ENCODE measurements around the gene VWA3B. TPM values are rescaled to one million over a fixed set of nuclear protein-coding genes. Genes with fewer than 3 reads are reported as not detected.

Gene VWA3B
- total and polyA plus RNA-seq, 2 donors (not counting 3 experiments of a cell fraction or from before 2014, with no cell fraction given), result not detected

DNA sequence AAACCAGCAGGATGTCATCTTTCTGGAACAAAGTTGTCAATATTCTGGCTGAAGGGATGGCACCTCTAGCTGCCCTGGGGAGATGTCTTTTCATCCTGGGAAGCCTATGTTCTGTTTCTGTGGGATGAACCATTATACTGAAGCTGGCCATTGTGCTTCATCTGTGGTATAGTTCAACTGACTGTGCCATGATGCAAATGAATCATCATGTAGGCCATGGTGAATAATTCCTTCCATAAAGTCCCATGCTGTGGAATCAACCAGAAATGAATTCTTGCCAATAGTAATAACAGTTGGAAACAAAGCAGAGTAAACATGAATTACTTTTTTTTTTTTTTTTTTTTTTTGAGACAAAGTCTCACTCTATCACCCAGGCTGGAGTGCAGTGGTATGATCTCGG lies 195.1 kb downstream of the VWA3B start:
- intact Hi-C loops (cut with micrococcal nuclease), result no loop called here
- H3K4me1 ChIP-seq (ENCODE audit: control insufficient read depth, extremely low read depth, insufficient read depth, low read length), result peaks cover 3% of the 10 kb centered on the region
- POLR2A ChIA-PET, result no interaction called here
- DNase-seq (ENCODE audit: low read depth, low spot score) (no peak), FAIRE-seq (no peak)
- no peak overlapping the region for H3K4me3 ChIP-seq (replicated peaks in 1 of 3; ENCODE audit: insufficient read depth in 1 of 3, low read depth in 1 of 3, low read length in 3 of 3)
- peaks cover 20 to 33% of the 10 kb centered on the region in 2 experiments for H3K27me3 ChIP-seq (ENCODE audit: control insufficient read depth in 2 of 2, insufficient read depth in 2 of 2, low read length in 2 of 2)
- H3K9me1 ChIP-seq (replicated peaks; ENCODE audit: control insufficient read depth, extremely low read depth, insufficient read depth, low read length), result no peaks in the 10 kb centered on the region
- no peaks in the 10 kb centered on the region for H3K36me3 ChIP-seq (ENCODE audit: control insufficient read depth in 2 of 2, extremely low read depth in 1 of 2, insufficient read depth in 2 of 2, low read length in 2 of 2)
- CTCF ChIA-PET, result no interaction called here
- BruUV-seq (replicated peaks), result no TSS peak
- H3K79me2 ChIP-seq (ENCODE audit: control insufficient read depth, insufficient read depth, low read length), result no peaks in the 10 kb centered on the region
- no peak overlapping the region for H3K27ac ChIP-seq (ENCODE audit: insufficient read depth, low read depth, low read length)
- H3K4me2 ChIP-seq (ENCODE audit: insufficient read depth, low read length), result no peak overlapping the region
- no peak for TF ChIP-seq JUN (IDR thresholded peaks at IDR 0.05; ENCODE audit: borderline replicate concordance, insufficient read depth, insufficient read length, low read depth)
- TF ChIP-seq, protein P1, sequence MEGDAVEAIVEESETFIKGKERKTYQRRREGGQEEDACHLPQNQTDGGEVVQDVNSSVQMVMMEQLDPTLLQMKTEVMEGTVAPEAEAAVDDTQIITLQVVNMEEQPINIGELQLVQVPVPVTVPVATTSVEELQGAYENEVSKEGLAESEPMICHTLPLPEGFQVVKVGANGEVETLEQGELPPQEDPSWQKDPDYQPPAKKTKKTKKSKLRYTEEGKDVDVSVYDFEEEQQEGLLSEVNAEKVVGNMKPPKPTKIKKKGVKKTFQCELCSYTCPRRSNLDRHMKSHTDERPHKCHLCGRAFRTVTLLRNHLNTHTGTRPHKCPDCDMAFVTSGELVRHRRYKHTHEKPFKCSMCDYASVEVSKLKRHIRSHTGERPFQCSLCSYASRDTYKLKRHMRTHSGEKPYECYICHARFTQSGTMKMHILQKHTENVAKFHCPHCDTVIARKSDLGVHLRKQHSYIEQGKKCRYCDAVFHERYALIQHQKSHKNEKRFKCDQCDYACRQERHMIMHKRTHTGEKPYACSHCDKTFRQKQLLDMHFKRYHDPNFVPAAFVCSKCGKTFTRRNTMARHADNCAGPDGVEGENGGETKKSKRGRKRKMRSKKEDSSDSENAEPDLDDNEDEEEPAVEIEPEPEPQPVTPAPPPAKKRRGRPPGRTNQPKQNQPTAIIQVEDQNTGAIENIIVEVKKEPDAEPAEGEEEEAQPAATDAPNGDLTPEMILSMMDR (IDR thresholded peaks at IDR 0.05; ENCODE audit: extremely low read depth in 1 of 2, insufficient read depth in 1 of 2, low read depth in 1 of 2, low read length in 2 of 2), result no peak
- no peak for TF ChIP-seq POLR2A (IDR thresholded peaks at IDR 0.05; ENCODE audit: low read depth, low read length)
- TF ChIP-seq, protein P2, sequence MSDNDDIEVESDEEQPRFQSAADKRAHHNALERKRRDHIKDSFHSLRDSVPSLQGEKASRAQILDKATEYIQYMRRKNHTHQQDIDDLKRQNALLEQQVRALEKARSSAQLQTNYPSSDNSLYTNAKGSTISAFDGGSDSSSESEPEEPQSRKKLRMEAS (IDR thresholded peaks at IDR 0.05; ENCODE audit: insufficient read depth, insufficient read length), result no peak
- no peak for TF ChIP-seq FOS (IDR thresholded peaks at IDR 0.05; ENCODE audit: borderline replicate concordance, insufficient read depth, low read length)
- TF ChIP-seq EZH2 (IDR thresholded peaks at IDR 0.05; ENCODE audit: borderline replicate concordance, low read depth, low read length, severe bottlenecking), result no peak
- TF ChIP-seq GATA2 (IDR thresholded peaks at IDR 0.05; ENCODE audit: insufficient read depth, insufficient read length, low read depth, low read length), result no peak
- no peak for TF ChIP-seq POLR2AphosphoS5 (IDR thresholded peaks at IDR 0.05; ENCODE audit: insufficient read depth, low read depth, low read length)
- no peak for TF ChIP-seq MYC (IDR thresholded peaks at IDR 0.05; ENCODE audit: low read depth, low read length)
- no peak overlapping the region for H3K9ac ChIP-seq (replicated peaks; ENCODE audit: extremely low read depth, insufficient read depth, low read length)
- H4K20me1 ChIP-seq (replicated peaks; ENCODE audit: control insufficient read depth, extremely low read depth, insufficient read depth, low read length), result no peaks in the 10 kb centered on the region
- no peaks in the 10 kb centered on the region for H3K9me3 ChIP-seq (replicated peaks; ENCODE audit: control insufficient read depth, insufficient read depth, low read length)
- dilution Hi-C loops (cut with MboI; ENCODE audit: extremely low pct_ligation_motif_present, low sequenced_read_pairs), result no loop called here
- H2AFZ ChIP-seq (ENCODE audit: low read depth, low read length), result no peak overlapping the region

All from endothelial cell of umbilical vein (primary cell).